Activated CD4-positive, alpha-beta T cell treated with anti-CD3 and anti-CD28 coated beads, Interleukin-2, amount 50 U/mL, for 1 hour (primary cell): ENCODE data around the gene COBL.
A peak's percentile ranks its signal among the peaks of the same experiment; 100 is the strongest.

Source experiments
- DNase-seq: peaks from one replicate; pipeline ENCODE4 v3.0.0-alpha.2; 2020

COBL gene

GRCh38 chr7:51067757-51068156, 248.9 kb downstream of the COBL start:
- DNase-seq: peak; percentile 33

- DNase-seq: no peak
Observed at GRCh38 chr7:51067258-51067657, 249.4 kb downstream of the COBL start.

GRCh38 chr7:51066405-51066882, 250.2 kb downstream of the COBL start:
- no peak for DNase-seq

DNA sequence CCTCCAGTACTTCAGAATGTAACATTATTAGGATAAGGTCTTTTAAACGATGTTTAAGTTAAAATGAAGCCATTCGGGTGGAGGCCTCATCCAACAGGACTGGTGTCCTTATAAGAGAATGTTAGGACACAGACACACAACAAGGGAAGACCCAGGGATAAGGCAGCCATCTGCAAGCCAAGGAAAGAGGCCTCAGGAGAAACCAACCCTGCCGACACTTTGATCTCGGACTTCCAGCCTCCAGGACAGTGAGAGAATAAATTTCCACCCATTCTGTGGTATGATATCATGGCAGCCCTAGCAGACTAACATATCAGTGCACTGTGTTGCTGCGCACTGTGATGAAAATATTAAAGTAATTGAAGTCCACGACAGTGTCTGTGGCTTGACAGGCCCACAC, 250.8 kb downstream of the COBL start:
- DNase-seq: no peak

- no peak for DNase-seq
Observed at GRCh38 chr7:51064688-51065087, 251.9 kb downstream of the COBL start.

GRCh38 chr7:51062222-51062987, 254.2 kb downstream of the COBL start:
- no peak for DNase-seq

DNA sequence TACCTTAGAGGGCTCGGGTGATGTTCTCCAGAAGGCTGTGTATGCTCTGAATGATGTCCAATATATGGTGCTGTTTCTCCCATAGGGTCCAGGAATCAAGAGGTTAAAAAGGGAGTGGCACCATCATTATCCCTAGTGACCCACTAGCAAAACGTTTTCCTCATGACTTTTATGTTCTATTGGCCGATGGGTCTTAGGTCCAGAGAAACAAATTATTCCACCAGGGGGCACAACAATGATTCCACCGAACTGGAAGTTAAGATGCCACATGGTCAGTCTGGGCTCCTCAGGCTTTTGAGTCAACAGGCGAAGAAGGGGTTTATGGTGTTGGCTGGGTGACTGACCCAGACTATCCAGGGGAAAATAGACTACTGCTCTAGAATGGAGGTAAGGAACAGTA, 256.1 kb downstream of the COBL start:
- DNase-seq: no peak

- DNase-seq: no peak
Observed at GRCh38 chr7:51059504-51060142, 257.0 kb downstream of the COBL start.

DNA sequence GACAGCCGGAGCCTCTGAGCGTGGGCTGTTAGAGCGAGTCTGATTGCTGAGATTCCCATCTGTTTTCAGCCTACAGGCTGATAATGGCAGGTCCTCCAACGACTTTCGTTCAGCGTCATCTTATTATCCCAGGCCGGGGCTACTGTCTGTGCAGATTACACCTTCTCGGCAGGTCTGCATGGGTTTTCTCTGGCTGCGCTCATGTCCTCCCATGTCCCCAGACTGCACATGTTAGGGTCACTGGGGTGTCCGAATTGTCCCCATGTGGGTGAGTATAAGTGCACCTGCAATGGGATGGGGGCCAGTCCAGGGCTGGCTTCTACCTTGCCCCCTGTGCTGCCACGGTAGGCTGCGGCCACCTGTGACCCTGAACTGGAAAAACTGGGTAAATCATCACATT, 257.8 kb downstream of the COBL start:
- DNase-seq: no peak

DNA sequence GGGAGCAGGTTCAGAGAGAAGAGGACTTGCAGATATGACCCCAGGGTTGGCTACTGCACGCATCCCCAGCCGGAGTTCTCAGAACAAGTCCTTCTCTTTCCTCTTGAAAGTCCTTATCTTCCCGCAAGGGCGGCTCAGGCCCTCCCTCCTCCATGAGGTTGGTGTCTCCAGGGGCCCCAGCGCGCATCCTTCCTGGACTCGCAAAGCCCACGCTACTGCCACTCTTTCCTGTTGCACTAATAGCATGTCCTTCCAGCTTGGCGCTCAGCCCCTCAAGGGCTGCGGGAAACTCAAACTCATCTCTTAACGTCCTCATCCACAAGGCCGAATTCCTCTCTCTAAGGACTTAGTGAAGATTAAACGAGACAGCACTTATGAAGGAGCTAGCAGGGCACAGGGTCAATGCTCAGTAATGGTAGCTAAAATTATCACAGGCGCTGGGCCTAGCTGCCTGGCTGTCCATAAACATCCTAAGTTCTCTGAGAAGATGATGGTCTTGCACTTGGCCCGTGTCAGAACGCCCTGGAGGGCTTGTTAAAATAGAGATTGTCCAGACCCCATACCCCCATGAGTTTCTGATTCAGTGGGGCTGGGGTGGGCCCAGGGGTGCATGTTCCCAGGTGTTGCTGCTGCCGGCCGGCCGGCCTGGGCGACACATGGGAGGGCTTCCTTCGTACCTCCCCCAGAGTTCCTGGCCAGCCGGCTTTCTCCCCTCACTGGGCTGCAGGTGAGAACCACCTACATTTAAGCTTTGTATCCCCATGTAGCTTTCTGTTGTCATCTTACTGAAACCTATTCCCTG, 261.4 kb downstream of the COBL start:
- no peak for DNase-seq

DNA sequence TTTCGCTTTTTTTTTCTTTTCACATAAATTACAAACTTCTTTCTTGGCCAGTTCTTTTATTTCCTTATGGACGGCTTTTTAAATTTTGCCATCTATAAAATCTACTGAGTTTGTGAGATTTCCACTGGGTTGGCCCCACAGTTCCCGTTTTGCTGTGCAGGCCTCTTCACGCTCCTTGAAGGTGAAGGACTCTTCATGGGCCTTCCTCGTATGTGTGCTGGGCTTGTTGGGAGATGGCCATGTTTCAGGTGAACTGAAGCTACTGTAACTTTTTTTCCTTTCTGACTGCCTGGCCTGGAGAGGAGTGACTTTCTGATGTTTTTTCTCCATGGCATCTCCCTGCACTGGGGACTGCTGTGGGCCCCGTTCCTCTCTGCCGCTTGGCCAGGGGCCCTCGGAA, 262.4 kb downstream of the COBL start:
- DNase-seq: no peak

DNA sequence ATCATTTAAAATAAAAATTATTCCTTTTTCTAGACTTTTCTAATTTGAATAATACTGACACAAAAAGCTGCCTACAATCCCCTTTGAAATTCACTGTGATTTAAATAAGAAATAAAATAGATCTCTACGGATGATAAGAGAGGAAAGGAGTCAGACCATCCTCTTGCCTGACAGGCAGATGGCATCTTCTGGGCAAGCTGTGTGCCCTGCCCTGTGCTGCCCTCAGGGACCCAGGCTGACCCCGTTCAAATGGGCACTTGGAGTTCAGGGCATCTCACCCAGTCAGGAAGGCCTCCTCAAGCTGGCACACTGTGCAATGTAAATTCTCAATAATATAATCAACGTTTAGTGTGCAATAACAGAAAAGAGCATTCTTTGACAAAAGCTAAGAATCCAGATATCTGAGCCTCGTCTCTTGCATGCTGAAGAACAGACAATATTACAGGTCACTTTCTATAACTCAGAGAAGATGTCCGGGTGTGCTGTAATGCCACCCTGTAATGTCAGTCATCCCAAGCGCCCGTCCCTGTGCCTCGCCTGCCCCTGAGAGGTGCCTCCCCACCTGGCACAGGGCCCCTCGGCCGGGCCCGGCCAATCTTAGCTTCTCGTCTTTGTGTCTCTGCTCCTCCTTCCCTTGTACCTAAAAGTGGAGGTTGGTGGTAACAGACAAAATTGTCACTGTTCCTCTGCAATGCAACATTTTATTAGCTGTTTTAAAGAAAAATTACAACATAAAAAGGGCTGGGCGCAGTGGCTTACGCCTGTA, 263.3 kb downstream of the COBL start:
- no peak for DNase-seq

GRCh38 chr7:51046482-51046881, 270.1 kb downstream of the COBL start:
- DNase-seq: no peak

DNA sequence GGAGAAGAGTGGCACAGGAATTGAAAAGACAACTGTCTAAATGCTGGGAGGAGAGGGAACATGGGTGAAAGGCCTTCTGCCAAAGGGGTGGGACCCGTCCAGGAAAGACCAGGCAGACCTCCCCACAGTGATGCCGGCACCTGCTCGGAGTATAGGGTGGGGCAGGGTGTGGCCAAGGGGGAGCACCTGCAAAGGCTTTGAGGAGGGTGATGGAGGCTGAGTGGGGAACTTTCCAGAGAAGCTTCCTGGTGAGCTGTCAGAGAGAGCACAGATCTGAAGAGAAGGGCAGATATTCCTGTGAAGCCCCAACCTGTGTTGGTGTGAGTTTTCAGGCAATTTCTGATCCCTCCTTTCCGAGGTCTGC, 270.5 kb downstream of the COBL start:
- DNase-seq: no peak

GRCh38 chr7:51045319-51046102, 271.1 kb downstream of the COBL start:
- DNase-seq: no peak

- no peak for DNase-seq
Observed at GRCh38 chr7:51043461-51043860, 273.1 kb downstream of the COBL start.

DNA sequence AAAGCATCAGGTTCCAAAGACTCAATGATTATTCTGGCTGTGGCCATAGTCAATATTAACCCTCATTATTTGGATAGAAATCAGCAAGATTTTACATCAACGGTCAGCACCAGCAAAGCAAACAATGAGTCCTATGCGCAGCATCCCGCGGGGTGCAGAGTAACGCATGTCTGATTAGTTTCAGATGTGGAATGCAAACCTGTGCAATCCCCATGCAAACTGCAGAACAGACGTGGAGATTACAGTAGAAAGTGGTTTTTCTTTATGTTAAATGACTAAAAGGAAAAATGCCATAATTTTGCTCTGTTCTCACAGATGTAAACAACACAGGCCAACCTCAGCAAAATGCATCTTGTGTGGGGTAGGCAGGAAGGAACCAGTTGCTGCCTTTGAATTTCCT, 275.8 kb downstream of the COBL start:
- DNase-seq: no peak

DNA sequence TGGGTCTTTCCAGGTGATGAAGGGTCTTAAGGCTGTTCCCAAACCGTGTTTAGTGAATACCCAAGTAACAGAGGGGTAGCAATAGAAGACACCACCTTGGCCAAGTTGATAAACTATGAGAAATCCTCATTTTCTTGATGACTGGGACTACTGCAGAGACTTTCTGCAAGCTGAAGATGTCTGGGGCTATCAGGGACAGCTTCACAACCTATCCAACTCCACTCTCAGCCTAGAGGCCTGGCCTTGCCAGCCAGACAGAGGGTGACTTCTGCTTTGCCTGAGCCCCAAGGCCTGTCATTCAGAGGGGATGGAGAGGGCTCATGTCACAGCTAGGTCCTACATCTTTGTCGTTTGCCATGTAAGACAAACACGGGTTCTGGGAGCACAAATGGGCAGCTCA, 278.0 kb downstream of the COBL start:
- no peak for DNase-seq

DNA sequence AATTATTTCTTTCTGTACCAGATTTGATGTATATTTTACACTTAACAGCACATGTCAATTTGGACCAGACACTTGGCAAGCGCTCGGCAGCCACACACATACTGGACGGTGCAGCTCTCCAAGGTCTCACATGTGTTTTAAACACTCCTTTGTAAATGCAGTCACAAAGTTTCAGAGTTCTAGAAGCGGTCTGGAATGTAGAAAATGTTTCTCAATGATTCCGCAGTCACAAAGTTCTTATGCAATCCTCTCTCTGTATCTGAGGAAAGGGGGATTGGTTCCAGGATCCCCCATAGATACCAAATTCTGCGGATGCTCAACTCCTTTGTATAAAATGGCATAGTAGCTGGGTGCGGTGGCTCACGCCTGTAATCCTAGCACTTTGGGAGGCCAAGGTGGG, 280.9 kb downstream of the COBL start:
- DNase-seq: no peak

DNA sequence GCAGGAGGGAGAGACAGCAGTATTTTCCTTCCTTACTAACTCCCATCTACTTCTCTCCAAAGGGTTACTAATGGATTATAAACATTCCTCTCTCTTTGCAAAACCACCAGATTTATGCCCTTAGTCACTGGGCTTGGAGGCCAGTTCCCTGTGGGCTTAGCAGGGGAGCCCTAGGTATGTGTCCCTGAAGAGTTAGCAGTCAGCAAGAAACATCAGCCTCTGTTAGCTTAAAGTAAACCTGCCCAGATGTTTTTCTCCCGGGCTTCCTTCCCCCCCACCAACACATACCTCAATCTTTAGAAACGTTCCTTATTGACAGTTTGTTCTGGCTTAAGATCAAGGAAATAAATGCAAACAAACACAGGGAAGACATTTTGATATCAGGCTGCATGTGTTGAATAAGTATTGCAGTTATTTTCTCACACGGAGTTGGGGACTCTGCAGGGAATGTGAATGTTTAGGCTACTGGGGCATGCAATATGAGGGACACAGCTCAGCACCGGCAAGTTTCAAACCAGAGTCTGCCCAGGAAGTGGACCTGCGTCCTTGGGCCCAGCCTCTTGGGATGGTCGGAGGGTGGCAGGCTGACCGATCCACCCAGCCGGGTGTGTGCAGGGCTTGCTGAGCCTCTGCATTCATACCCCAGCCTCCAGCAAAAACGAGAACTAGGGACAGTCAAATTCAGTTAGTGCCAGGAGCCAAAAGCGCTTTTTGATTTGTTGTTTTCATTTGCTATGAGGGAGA, 281.9 kb downstream of the COBL start:
- DNase-seq: no peak

DNA sequence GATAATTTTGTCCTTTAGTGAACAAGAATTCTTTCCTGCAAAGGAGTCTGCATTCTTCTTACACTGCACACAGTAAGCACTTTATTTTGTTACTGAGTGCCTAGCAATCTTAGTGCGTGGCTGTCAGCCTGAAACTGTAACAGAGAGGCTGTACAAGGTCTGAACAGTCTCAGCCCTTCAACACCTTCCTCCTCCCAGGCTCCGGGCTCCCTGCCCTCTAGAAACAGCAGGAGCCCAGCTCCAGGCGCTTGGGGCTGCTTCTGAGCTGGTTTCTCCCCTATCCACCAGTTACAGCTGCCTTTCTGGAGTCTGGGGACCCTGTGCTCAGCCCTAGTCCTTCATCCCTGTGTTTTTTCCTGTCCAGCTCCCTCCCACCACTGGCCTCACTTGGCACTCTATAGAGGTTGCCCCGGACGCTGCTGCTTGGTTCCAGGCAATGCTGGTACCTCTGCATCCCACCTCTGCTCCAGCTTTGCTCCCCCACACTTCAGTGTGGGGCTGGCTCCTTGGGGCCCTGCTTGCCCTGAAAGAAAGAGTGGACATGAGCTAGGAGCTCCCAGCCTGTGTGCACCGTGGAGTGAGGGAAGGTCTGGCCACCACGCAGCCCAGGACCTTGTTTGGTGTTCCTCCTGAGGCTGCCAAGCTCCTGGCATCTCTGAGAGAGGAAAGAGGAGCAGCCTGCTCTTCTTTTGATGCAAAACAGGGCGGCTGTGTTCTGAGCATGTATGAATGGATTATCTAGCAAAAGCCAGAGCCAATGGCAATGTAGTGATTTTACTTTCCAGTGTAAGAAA, 282.7 kb downstream of the COBL start:
- no peak for DNase-seq
